SK-N-SH (cell line): ENCODE results near the gene KRTAP10-2.
"Not testable (repeated sequence)": the region's sequence is repeated elsewhere in the genome, so short reads cannot be mapped to it uniquely, and the experiment has no call there.

Experiments
- EZH2phosphoT487 ChIP-seq: fragments of 200-600 bp; sonication (generic); IDR thresholded peaks from 2 replicates; pipeline ENCODE4 v1.6.1; 2017; ENCODE audit warnings: low read depth, mixed run types, mild to moderate bottlenecking, antibody characterized with exemption, moderate library complexity, borderline replicate concordance
- FOSL2 ChIP-seq: IDR thresholded peaks from 2 replicates; pipeline ENCODE4 v1.4.0; 2012; ENCODE audit warnings: low read depth, mild to moderate bottlenecking, moderate library complexity, borderline replicate concordance
- MEF2A ChIP-seq: IDR thresholded peaks from 2 replicates; pipeline ENCODE4 v1.4.0; 2012; ENCODE audit warnings: low read depth, borderline replicate concordance
- MXI1 ChIP-seq: IDR thresholded peaks from 2 replicates; pipeline ENCODE4 v1.6.1; 2012; ENCODE audit warnings: mild to moderate bottlenecking, low read depth, low read length, improper control_type of control experiment
- NRF1 ChIP-seq: IDR thresholded peaks from 2 replicates; pipeline ENCODE4 v1.6.1; 2012; ENCODE audit warnings: low read depth, mild to moderate bottlenecking, low read length
- RAD21 ChIP-seq: IDR thresholded peaks from 2 replicates; pipeline ENCODE4 v1.6.1; 2012; ENCODE audit warnings: mild to moderate bottlenecking, low read length
- SIN3A ChIP-seq: IDR thresholded peaks from 2 replicates; pipeline ENCODE4 v1.6.1; 2012; ENCODE audit warnings: low read depth, mild to moderate bottlenecking, low read length, moderate library complexity, borderline replicate concordance
- TF ChIP-seq, protein P1 (sequence below): fragments of 200-600 bp; sonication (generic); IDR thresholded peaks from 2 replicates; pipeline ENCODE4 v1.6.1; 2017; ENCODE audit warnings: antibody characterized with exemption, mild to moderate bottlenecking, moderate library complexity
- TF ChIP-seq, protein P2 (sequence below): IDR thresholded peaks from 2 replicates; pipeline ENCODE4 v1.6.1; 2012; ENCODE audit warnings: mild to moderate bottlenecking, low read depth, low read length, moderate library complexity
- TF ChIP-seq, protein P3 (sequence below): IDR thresholded peaks from 2 replicates; pipeline ENCODE4; 2012
- TF ChIP-seq, protein P4 (sequence below): IDR thresholded peaks from 2 replicates; pipeline ENCODE4 v1.4.0; 2012; ENCODE audit warnings: low read depth

DNA sequence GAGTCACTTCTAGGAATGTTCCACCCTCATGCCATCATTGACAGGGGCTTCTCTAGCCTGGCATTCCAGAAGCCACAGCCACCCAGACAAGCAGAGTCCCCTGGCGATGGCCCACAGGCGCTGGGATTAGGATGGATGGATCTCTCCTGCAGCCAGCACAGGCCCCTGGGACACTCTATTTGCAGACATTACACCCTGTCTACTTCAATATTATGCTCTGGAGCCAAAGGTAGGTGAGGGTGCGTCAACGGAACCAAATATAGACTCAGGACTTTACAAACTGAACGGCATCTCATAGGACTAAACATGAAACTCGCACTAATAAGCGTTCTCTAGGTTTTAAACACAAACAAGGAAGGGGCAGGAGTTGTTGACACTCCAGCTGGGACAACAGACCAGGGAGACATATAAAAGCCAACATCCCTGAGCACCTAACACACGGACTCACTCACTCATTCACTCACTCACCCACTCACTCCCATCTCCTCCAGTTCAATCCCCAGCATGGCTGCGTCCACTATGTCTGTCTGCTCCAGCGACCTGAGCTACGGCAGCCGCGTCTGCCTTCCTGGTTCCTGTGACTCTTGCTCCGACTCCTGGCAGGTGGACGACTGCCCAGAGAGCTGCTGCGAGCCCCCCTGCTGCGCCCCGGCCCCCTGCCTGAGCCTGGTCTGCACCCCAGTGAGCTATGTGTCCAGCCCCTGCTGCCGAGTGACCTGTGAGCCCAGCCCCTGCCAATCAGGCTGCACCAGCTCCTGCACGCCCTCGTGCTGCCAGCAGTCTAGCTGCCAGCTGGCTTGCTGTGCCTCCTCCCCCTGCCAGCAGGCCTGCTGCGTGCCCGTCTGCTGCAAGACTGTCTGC is 49.0 kb upstream of the KRTAP10-2 start, which contains the start of gene KRTAP10-7:
- TF ChIP-seq MEF2A, MXI1, RAD21, NRF1, EZH2phosphoT487, SIN3A, FOSL2: not testable (repeated sequence)
- TF ChIP-seq, protein P1, sequence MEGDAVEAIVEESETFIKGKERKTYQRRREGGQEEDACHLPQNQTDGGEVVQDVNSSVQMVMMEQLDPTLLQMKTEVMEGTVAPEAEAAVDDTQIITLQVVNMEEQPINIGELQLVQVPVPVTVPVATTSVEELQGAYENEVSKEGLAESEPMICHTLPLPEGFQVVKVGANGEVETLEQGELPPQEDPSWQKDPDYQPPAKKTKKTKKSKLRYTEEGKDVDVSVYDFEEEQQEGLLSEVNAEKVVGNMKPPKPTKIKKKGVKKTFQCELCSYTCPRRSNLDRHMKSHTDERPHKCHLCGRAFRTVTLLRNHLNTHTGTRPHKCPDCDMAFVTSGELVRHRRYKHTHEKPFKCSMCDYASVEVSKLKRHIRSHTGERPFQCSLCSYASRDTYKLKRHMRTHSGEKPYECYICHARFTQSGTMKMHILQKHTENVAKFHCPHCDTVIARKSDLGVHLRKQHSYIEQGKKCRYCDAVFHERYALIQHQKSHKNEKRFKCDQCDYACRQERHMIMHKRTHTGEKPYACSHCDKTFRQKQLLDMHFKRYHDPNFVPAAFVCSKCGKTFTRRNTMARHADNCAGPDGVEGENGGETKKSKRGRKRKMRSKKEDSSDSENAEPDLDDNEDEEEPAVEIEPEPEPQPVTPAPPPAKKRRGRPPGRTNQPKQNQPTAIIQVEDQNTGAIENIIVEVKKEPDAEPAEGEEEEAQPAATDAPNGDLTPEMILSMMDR = not testable (repeated sequence)
- TF ChIP-seq, protein P2, sequence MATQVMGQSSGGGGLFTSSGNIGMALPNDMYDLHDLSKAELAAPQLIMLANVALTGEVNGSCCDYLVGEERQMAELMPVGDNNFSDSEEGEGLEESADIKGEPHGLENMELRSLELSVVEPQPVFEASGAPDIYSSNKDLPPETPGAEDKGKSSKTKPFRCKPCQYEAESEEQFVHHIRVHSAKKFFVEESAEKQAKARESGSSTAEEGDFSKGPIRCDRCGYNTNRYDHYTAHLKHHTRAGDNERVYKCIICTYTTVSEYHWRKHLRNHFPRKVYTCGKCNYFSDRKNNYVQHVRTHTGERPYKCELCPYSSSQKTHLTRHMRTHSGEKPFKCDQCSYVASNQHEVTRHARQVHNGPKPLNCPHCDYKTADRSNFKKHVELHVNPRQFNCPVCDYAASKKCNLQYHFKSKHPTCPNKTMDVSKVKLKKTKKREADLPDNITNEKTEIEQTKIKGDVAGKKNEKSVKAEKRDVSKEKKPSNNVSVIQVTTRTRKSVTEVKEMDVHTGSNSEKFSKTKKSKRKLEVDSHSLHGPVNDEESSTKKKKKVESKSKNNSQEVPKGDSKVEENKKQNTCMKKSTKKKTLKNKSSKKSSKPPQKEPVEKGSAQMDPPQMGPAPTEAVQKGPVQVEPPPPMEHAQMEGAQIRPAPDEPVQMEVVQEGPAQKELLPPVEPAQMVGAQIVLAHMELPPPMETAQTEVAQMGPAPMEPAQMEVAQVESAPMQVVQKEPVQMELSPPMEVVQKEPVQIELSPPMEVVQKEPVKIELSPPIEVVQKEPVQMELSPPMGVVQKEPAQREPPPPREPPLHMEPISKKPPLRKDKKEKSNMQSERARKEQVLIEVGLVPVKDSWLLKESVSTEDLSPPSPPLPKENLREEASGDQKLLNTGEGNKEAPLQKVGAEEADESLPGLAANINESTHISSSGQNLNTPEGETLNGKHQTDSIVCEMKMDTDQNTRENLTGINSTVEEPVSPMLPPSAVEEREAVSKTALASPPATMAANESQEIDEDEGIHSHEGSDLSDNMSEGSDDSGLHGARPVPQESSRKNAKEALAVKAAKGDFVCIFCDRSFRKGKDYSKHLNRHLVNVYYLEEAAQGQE = not testable (repeated sequence)
- TF ChIP-seq, protein P3, sequence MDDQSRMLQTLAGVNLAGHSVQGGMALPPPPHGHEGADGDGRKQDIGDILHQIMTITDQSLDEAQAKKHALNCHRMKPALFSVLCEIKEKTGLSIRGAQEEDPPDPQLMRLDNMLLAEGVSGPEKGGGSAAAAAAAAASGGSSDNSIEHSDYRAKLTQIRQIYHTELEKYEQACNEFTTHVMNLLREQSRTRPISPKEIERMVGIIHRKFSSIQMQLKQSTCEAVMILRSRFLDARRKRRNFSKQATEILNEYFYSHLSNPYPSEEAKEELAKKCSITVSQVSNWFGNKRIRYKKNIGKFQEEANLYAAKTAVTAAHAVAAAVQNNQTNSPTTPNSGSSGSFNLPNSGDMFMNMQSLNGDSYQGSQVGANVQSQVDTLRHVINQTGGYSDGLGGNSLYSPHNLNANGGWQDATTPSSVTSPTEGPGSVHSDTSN = not testable (repeated sequence)
- TF ChIP-seq, protein P4, sequence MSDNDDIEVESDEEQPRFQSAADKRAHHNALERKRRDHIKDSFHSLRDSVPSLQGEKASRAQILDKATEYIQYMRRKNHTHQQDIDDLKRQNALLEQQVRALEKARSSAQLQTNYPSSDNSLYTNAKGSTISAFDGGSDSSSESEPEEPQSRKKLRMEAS = not testable (repeated sequence)
